GM19468 (cell line): Measurements from ENCODE around the gene OR7D2.

Experiments
- ATAC-seq: cut with Tn5 transposase; IDR thresholded peaks from one replicate; pipeline ENCODE4 v1.9.1; 2021; ENCODE audit warnings: mild to moderate bottlenecking, moderate library complexity, moderate number of reproducible peaks; ENCODE audit not compliant: unreplicated experiment; ENCODE audit errors: extremely low read depth

OR7D2 gene

DNA sequence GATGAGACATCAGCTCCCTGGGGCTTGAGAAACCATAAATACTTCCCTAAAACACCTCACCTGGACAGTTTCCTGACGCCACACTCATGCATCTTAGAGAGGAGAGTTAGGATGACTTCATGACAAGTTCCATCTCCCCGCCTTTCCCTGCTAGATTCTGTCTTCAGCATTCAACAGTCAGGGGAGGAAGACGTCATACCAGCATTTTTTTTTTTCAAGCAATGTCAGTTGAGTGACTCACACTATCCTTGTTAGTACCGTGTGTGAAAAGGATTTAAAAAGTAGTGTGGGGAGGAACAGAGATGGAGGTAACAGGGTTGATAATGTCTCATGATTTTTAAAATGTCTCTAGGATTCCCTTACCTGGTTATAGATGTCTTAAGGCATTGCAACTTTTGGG lies at the start of gene OR7D2:
TSS of gene OR7D2 (plus strand) at position 79 of the 400 bp plus-strand sequence. CDS start 6,803 bp downstream, outside the sequence.
- ATAC-seq, result no peak

DNA sequence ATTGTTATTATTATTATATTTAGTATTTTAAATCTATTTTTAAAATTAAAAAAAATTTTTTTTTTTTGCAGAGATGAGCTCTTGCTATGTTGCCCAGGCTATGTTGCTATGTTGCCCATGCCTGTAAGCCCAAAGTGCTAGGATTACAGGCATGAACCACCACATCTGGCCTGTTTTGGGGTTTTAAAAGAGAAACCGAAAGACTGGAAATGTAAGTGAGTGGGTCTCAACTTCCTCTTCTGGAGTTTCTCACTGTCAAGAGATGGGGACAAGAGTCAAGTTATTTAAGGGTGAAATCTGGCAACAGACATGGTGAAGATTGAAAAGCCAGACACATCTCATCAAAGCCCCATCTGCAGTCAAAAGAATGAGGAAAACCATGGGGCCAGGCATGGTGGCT lies 47.8 kb upstream of the OR7D2 start:
- no peak for ATAC-seq

DNA sequence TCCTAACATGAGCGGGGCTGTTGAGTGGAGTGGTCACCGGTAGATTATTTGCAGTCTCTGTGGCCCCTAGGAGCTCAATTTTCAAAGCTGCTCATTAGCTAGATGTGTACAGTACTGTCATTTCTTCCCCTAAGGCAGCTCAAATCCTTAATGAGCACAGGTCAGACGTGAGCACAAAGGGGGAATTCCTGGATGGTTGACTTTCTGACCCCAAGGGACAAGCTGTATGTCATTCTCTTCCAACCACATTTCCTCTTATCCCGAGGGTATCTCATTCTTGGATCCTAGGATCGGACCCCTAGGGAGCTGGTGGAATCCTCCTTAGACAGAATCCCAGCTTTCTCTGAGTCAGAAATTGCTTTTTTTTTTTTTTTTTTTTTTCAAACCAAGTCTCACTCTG lies 46.4 kb upstream of the OR7D2 start:
- no peak for ATAC-seq

DNA sequence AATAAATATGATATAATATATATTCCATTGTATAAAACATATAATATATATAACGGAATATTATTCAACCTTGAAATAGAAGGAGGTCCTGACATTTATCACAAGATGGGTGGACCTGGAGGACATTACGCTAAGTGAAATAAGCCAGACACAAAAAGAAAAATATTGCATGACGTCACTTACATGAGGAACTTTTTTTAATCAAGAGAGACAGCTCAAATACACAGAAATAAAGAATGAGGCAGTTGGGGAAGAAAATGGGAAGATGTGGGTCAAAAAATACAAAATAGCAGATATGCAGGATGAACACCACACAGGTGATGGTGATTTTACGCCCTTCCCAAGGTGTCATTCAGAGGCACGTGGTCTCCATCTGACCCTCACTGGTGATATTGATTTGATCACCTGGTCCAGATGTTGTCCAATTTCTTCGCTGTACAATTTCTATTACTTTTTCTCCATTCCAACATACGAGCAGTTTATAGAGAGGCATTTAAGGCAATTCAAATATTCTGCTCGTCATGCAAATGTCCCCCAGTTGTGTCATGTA lies 39.1 kb upstream of the OR7D2 start:
- ATAC-seq, result no peak

DNA sequence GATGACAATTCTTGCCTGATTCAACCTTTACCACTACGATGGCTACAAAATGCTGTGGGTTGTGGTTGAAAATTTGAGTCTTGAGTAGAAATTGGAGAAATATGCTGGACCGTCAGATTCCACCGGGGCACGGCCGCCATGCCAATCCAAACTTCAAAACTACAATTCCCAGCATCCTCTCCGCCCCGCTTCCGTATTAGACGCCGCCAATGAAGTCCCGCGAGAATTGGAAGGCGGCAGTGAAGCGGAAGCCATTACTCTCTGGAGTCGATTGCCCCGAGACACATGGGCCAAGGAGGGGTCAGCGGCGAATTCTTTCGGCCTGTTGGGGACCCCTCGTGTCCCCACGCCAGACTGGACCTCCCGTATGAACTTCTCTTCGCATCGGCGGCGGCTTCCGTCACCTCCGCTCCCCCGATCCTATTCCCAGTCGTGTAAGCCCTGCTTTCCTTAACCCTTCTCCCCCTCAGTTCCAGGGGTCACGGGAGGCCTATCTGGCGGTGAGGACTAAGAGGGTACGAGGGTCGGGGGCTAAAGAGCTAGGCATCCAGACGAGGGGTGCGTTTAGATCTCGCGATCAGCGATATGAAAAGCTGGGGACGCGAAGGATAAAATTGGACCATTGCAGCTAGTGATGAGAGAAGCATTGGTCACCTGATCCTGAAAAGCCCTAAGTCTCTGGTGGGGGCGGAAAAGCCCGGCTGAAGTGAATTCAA lies 38.5 kb upstream of the OR7D2 start, which contains the start of gene ZNF317:
TSS of gene ZNF317 (plus strand) at position 239 of the 716 bp plus-strand sequence. CDS start 15,620 bp downstream, outside the sequence.
- peak; percentile 74 for ATAC-seq

DNA sequence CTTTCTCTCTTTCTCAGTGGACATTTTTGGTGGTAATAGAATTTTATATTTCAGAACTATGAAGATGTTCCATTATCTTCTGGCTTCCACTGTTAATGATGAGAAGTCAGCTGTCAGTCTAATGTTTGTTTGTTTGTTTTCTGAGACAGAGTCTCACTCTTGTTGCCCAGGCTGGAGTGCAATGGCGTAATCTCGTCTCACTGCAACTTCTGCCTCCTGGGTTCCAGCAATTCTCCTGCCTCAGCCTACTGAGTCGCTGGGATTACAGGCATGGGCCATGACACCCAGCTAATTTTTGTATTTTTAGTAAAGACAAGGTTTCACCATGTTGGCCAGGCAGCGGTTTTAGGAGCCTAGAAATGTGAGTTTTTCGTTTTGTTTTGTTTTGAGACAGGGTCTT lies 33.9 kb upstream of the OR7D2 start:
- no peak for ATAC-seq

DNA sequence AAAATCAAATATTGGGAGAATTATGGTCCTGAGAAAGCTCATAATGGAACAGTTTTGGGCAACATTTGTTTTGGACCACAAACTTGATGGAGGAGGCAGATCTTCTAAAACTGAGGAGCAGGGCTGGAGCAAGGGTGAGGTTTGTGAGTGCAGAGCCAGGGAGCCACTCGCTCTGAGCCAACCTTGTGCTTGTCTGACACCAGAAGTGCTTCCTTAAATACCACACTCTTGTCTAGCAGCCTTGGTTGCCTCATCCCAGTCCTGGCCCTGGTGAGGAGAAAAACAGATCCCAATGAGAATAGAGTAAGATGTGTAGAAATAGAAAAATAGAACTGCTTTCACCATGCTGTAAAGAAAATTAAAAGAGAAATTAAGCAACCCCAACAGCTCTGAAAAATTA lies 31.9 kb upstream of the OR7D2 start:
- no peak for ATAC-seq

DNA sequence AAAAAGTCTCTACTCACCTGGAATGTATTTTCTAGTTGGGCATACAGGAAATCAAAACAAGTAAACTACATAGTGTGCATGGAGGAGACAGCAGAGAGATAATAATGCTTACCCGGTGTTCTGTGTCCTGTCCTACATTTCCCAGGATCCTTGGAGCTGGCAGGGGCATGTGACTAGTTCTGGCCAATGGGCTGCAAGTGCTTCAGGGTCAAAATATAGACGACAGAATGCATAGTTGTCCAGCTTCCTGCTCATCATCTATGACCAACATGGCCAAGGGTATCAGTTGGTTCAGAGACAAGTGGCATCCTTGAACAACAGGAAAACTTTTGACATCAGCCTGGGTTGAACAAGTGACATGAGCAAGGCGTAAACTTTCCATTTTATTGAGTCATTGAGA lies 30.1 kb upstream of the OR7D2 start:
- ATAC-seq, result no peak

DNA sequence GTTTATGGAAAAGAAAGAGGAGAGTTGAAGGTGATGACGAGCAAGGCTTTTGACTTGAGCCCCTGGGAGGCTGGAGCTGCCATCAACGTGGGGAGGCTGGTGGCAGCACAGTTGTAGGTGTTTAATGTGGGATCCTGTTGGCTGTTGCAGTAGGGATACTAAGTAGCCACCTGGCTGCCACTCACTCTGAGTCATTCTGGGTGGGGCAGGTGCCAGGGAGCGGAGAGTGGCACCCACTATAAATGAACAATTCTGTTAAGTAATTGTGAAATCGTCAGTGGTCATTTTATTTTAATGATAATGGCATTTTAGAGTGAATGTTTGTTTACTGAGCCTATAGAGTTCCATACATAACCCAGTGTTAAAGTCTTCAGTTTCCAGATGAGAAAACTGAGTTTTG lies 28.8 kb upstream of the OR7D2 start:
- no peak for ATAC-seq

DNA sequence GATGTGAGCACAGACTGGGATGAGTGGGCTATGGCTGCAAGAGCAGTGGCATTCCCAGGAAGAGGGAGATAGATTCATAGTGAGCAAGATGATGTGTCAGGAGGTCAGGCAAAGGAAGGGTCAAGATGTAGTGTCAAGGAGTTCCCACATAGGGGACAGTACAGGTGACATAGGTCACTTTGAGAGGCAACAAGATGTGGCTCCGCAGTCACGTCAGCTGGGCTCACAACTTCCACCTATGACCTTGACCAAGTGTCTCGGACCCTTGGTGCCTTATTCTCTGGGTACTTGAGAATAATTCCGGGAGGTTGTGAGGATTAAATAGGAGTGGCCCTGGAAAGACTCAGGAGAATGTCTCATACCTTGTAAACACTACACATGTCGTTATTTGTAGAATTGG lies 28.1 kb upstream of the OR7D2 start:
- no peak for ATAC-seq

DNA sequence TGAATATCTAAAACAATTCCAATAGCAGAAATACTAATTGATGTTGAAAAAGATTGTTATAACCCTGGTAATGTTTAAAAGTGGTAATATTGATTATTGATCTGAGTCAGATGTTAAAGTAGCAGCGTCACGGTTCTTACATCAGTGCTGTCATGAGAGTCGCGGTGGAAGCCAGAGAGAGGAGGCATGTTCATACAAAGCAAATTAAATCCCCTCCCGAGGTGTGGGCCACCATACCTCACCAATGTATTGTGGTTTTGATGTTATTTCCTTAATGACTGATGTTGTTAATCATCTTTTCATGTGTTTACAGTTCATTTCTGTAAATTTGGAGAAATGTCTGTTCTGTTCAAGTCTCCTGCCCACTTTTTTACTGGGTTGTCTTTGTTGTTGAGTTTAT lies 27.4 kb upstream of the OR7D2 start:
- ATAC-seq, result no peak

DNA sequence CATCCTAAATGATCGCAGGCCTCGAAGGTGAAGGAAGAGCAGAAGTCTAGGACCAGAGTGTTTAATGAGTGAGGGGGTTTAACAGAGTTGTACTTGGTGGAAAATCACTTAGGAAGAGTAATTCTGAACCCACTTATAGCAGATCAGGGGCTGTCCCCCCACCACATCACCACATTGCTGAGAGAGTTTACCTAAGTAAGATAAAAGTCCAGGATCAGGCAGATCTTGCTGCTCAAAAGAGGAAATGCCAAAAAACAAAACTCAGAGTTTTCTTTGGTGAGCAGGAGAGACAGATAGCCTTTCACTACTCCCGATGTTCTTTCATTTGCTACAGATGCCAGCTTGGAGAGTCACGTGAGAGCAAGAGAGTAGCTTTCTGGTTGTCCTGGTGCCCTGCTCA lies 23.2 kb upstream of the OR7D2 start:
- no peak for ATAC-seq

DNA sequence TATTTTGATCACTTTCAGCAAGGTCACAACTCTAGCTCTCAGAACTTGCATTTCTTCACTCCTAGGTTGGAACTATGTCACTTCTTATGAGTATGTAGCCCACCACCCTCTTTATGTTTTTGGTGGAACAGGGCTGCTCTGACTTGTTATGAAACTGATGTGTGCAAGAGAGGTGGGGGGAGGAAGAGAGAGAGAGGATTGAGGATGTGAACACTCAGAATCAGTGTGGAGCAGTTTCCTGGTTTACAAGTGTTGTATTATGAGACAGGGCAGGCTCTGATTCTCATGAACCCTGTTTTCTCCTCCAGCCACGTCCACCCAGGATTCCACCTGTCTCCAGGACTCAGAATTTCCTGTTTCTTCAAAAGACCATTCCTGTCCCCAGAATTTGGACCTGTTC lies 22.5 kb upstream of the OR7D2 start:
- ATAC-seq, result no peak

DNA sequence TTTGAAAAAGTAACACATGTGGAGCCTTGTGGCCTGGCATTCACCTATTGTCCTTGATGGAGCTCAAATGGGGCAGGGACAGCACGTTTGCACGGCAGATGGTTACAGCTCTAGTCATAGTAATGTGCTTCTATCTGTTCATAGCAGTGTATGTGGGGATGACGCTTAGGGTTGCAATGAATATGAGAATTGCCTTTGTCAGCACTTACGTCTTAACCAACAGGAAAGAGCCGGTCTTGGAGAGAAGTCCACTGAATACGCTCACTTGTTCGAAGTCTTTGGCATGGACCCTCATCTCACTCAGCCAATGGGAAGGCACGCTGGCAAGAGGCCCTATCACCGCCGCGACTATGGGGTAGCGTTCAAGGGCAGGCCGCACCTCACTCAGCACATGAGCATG lies 18.9 kb upstream of the OR7D2 start:
- ATAC-seq, result no peak

DNA sequence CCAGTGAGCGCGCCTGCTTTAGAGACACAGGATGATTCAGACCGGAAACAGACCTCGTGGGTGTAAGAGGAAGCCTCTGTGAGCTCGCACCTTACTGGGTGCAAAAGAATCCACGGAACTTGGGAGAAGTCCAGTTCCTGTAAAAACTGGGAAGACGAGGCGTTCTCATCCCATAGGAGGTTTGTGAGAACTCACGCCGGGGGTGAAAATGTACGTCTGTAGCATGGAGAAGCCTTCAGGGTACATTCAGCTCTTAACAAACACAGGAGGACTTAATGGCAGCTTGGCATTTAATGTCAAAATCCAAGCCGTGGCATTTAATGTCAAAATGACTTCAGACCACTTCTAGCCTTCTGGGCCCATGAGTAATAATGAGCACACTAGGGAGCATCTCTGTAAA lies 17.4 kb upstream of the OR7D2 start:
- ATAC-seq, result no peak

DNA sequence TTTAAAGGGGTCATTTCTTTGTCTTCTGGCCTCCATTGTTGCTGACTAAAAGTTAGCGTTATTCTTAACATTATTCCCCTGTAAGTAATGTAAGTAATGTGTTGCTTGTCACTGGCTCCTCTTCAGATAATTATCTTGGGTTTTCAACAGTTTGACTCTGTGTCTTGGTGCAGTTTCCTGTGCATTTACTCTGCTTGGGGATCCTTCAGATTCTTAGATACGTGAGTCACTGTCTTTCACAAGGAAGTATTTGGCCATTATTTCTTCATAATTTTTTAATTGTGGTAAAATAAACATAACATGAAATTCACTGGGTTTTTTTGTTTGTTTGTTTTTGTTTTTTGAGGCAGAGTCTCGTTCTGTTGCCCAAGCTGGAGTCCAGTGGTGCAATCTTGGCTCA lies 13.5 kb upstream of the OR7D2 start:
- ATAC-seq, result no peak

DNA sequence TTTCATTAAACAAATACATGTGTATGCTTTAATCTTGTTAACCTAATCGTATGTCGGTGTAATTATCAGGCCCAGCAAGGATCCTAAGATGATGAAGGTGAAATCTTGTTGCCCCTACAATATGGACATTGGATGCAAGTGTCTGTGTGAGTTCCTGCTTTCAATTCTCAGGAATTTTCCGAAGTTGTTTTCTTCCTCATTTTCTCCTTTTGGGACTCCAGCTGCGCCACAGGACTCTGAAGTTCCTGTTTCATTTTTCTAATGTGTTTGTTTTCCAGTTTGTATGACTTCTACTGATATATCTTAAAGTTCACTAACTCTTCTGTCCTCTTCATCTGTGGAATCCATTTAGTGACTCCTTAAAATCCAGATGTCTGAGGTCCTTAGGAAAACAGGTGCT lies 11.9 kb upstream of the OR7D2 start:
- ATAC-seq, result no peak

DNA sequence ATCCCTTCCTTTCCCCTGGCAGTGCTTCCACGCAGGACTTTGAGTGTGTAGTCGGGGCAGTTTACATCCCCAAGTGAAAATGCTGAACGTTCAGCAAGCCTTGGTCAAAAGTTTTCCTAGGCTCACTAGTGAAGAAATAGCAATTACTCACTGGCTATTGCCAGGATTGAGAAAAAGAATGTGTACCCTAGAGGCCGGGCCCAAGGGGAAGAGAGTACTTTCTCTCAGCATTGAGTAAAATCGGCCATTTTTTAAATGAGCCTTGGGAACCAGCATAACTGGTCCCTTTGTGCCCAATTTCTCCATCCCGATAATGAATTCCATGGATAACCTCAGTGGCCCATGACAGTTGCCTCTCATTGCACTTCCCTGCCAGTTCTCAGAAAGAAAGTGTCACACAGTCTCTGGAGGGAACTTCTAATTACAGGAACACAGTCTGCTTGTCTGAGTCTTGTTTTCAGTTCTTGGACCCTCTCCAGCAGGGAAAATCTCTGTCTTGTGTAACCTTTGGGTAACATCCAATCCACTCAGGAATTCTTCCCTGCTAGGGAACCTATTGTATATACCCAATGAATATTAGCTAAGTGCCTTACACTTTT lies 7.3 kb upstream of the OR7D2 start:
- ATAC-seq, result no peak

DNA sequence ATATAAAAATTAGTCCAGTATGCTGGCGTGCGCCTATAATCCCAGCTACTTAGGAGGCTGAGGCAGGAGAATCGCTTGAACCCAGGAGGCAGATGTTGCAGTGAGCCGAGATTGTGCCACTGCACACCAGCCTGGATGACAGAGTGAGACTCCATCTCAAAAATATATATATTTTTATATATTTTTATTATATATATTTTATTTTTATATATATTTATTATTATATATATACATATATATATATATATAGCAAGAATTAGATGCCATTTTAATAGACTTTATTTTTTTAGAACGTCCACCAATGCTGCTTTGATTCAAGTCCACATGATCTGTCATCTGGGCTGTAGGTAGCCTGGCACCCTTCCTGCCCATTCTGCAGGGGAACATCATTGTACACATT lies 3.5 kb upstream of the OR7D2 start:
- ATAC-seq, result no peak

DNA sequence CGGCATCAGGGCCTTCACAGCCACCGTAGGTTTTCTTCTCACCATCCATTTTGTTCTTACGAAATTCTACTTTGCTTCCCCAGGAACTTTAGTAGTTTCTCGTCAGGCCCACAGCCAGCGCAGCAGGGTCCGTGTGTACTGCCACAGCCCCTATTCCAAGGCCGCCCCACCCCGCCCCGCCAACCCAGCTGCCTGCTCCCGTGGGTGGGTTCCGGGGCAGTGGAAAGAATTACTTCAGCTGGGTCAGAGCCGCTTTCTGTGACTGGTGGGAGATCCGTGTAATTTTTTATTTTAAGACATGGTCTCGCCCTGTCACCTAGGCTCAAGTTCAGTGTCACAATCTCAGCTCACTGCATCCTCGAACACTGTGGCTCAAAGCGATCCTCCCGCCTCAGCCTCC lies 4.2 kb downstream of the OR7D2 start:
- ATAC-seq, result no peak

DNA sequence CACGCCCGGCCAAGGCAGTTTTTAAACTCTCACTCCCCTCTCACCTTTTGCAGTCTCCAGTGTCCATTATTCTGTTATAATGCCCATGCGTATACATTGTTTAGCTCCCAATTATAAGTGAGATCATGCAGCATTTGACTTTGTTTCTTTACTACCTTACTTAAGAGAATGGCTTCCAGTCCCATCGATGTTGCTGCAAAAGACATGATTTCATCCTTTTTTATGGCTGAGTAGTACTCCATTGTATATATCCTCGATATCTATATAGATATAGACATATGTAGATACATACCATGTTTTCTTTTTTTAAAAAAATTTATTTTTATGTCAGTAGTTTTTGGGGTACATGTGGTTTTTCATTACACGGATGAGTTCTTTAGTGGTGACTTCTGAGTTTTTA lies 8.4 kb downstream of the OR7D2 start:
- ATAC-seq, result no peak

DNA sequence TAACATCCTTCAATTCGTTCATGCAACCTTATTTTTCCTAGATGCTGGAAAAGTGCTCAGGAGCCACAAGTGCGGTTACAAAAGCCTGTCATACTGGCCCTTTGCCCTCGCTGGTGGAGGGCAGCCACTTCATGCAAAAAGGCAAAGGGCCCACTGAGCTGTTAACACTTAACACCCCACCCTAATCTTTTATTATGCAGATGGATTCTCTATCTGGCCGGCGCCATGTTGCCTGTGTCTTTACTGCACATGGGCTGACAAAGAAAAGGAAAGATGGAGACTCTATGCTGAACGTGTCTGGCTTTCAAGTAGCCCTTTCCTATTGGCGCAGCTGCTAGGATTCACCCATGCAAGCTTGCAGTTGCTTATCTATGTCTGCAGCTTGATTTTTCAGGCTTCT lies 10.8 kb downstream of the OR7D2 start:
- ATAC-seq, result no peak
